ENCODE results near the gene EBF3.

The EBF3 gene

GRCh38 chr10:129788215-129788614, 175.9 kb downstream of the EBF3 start:
- DNase-seq, result no peak

DNA sequence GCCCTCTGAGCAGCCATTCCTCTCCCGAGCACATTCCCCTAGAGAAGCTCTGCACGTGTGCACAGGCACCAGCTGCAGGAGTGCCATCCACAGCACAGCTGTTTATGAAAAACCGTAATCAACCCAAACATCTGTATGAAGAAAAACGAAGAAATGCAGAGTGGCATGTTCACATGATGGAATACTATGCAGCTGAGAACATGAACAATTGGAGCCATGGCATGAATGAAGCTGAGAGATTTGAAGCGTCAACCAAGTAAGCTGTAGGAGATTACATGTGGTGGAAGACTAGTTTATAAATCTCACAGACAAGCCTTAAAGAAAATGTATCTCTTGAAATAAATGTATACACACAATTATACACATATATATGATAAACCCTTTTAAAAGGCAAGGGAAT, 176.5 kb downstream of the EBF3 start:
- DNase-seq, result no peak

GRCh38 chr10:129786216-129786615, 177.9 kb downstream of the EBF3 start:
- DNase-seq, result no peak

GRCh38 chr10:129785536-129785981, 178.5 kb downstream of the EBF3 start:
- DNase-seq, result no peak
